H1 (cell line): ENCODE data around the gene FOXI1. TPM values are rescaled to one million over a fixed set of nuclear protein-coding genes. Genes with fewer than 3 reads are reported as not detected.

Experiments used
- CTCF ChIA-PET: fragments of 300-600 bp; sonication (Branson Sonifier 250); formaldehyde crosslinking; loops from one replicate; lab custom pipeline; 2021; ENCODE audit not compliant: partially characterized antibody; lab: Charles Lee
- POLR2A ChIA-PET: fragments of 300-600 bp; sonication (Branson Sonifier 250); formaldehyde crosslinking; loops from one replicate; lab custom pipeline; 2021; ENCODE audit warnings: inconsistent platforms; ENCODE audit not compliant: partially characterized antibody; lab: Charles Lee
- DNase-seq, 2 experiments: peaks; one replicate each; pipeline versions ENCODE4 v3.0.0 to v3.0.0-alpha.2; 2010 to 2022; ENCODE audit warnings: low spot score in 2 of 2, low read depth in 1 of 2, mixed read lengths in 1 of 2
- FAIRE-seq: peaks from 2 replicates; lab custom pipeline; 2011; peaks lifted over from hg19 to GRCh38; lab: Jason Lieb, UNC
- H2AFZ ChIP-seq: 2 replicates; pipeline ENCODE4 v1.8.1; 2012; ENCODE audit warnings: low read length, inconsistent platforms
- H2AK5ac ChIP-seq: 2 replicates; pipeline ENCODE4 v1.6.1; 2013; ENCODE audit warnings: low read depth, low read length
- H2BK120ac ChIP-seq: replicated peaks from 2 replicates; pipeline ENCODE3; 2013; ENCODE audit warnings: low read depth, low read length, inconsistent platforms
- H2BK12ac ChIP-seq: 2 replicates; pipeline ENCODE4 v1.6.1; 2013; ENCODE audit warnings: low read depth, low read length
- H2BK15ac ChIP-seq: 2 replicates; pipeline ENCODE4 v1.6.1; 2013; ENCODE audit warnings: low read length
- H2BK20ac ChIP-seq: 2 replicates; pipeline ENCODE4 v1.6.1; 2013; ENCODE audit warnings: low read length
- H2BK5ac ChIP-seq: 2 replicates; pipeline ENCODE4 v1.6.1; 2013; ENCODE audit warnings: low read depth, low read length
- H3K14ac ChIP-seq: 2 replicates; pipeline ENCODE4 v1.6.1; 2013; ENCODE audit warnings: inconsistent platforms; ENCODE audit not compliant: insufficient read length
- H3K18ac ChIP-seq: 2 replicates; pipeline ENCODE4 v1.6.1; 2013; ENCODE audit warnings: low read length; ENCODE audit errors: extremely low read depth
- H3K23ac ChIP-seq: 2 replicates; pipeline ENCODE4 v1.6.1; 2013; ENCODE audit warnings: inconsistent platforms; ENCODE audit not compliant: insufficient read length
- H3K23me2 ChIP-seq: 2 replicates; pipeline ENCODE4 v1.6.1; 2013; ENCODE audit warnings: low read depth, low read length
- H3K27ac ChIP-seq: 2 replicates; pipeline ENCODE4 v1.6.1; 2011; ENCODE audit warnings: low read depth, low read length, inconsistent platforms
- H3K27me3 ChIP-seq, 4 experiments: replicated peaks in 1 of 4; 1 replicate in 1 of 4; 2 replicates in 3 of 4; pipeline versions ENCODE4 v1.6.1 to v1.8.1; 2011 to 2013; ENCODE audit warnings: low read length in 3 of 4, mild to moderate bottlenecking in 3 of 4, inconsistent platforms in 2 of 4, mixed read lengths in 2 of 4, moderate library complexity in 1 of 4; ENCODE audit not compliant: control insufficient read depth in 3 of 4, insufficient read depth in 3 of 4; ENCODE audit errors: extremely low read depth in 1 of 4
- H3K36me3 ChIP-seq, 4 experiments: 2 replicates each; pipeline versions ENCODE4 v1.6.1 to v1.8.1; 2011 to 2013; ENCODE audit warnings: mild to moderate bottlenecking in 4 of 4, low read length in 3 of 4, moderate library complexity in 2 of 4, control low read depth in 1 of 4, inconsistent platforms in 1 of 4; ENCODE audit not compliant: insufficient read depth in 4 of 4, control insufficient read depth in 2 of 4
- H3K4ac ChIP-seq: replicated peaks from 2 replicates; pipeline ENCODE3; 2013; ENCODE audit warnings: low read length, low read depth, mixed read lengths, inconsistent platforms; ENCODE audit not compliant: insufficient read length
- H3K4me1 ChIP-seq, 4 experiments: replicated peaks in 1 of 4; 1 replicate in 1 of 4; 2 replicates in 3 of 4; pipeline versions ENCODE4 v1.6.1 to v1.8.1; 2011 to 2013; ENCODE audit warnings: low read length in 3 of 4, inconsistent platforms in 2 of 4, mixed read lengths in 1 of 4; ENCODE audit not compliant: insufficient read depth in 4 of 4, control insufficient read depth in 3 of 4
- H3K4me2 ChIP-seq, 2 experiments: 2 replicates each; pipeline versions ENCODE4 v1.6.1 to v1.8.1; 2011 to 2013; ENCODE audit warnings: low read depth in 2 of 2, low read length in 2 of 2, control low read depth in 1 of 2, inconsistent platforms in 1 of 2, mild to moderate bottlenecking in 1 of 2; ENCODE audit not compliant: insufficient read depth in 1 of 2
- H3K4me3 ChIP-seq, 4 experiments: fragments of 200-600, 300-600 bp in 1 of 4; sonication (generic), shearing (Covaris generic), sonication (Bioruptor Twin) in 1 of 4; 2 replicates each; pipeline versions ENCODE4 v1.5.1 to v1.8.1; 2011 to 2016; ENCODE audit warnings: low read length in 4 of 4, low read depth in 3 of 4, control low read depth in 2 of 4, inconsistent platforms in 2 of 4, mild to moderate bottlenecking in 2 of 4, mixed read lengths in 1 of 4, moderate library complexity in 1 of 4; ENCODE audit not compliant: insufficient read depth in 2 of 4; ENCODE audit errors: extremely low read depth in 1 of 4
- H3K56ac ChIP-seq: replicated peaks from 2 replicates; pipeline ENCODE3; 2013; ENCODE audit warnings: low read depth, mild to moderate bottlenecking, mixed read lengths, low read length, inconsistent platforms; ENCODE audit not compliant: insufficient read length
- H3K79me1 ChIP-seq: 2 replicates; pipeline ENCODE4 v1.6.1; 2013; ENCODE audit warnings: low read depth, low read length, control low read depth
- H3K79me2 ChIP-seq, 2 experiments: 2 replicates each; pipeline versions ENCODE4 v1.6.1 to v1.8.1; 2012 to 2013; ENCODE audit warnings: low read length in 2 of 2, mild to moderate bottlenecking in 2 of 2, inconsistent platforms in 1 of 2; ENCODE audit not compliant: insufficient read depth in 2 of 2, control insufficient read depth in 1 of 2
- H3K9ac ChIP-seq, 4 experiments: replicated peaks in 1 of 4; 1 replicate in 1 of 4; 2 replicates in 3 of 4; pipeline versions ENCODE4 v1.6.1 to v1.8.1; 2011 to 2013; ENCODE audit warnings: low read depth in 3 of 4, low read length in 3 of 4, control low read depth in 2 of 4, mild to moderate bottlenecking in 2 of 4, moderate library complexity in 2 of 4, inconsistent platforms in 1 of 4; ENCODE audit errors: extremely low read depth in 1 of 4
- H3K9me3 ChIP-seq, 2 experiments: 2 replicates each; pipeline versions ENCODE4 v1.6.1 to v1.8.1; 2012 to 2013; ENCODE audit warnings: mild to moderate bottlenecking in 2 of 2, moderate library complexity in 2 of 2, control low read depth in 1 of 2, inconsistent platforms in 1 of 2, low read depth in 1 of 2, low read length in 1 of 2, mixed read lengths in 1 of 2; ENCODE audit not compliant: insufficient read depth in 2 of 2
- H4K20me1 ChIP-seq, 2 experiments: replicated peaks in 1 of 2; 2 replicates each; pipeline versions ENCODE3 to v1.8.1; 2011 to 2013; ENCODE audit warnings: inconsistent platforms in 2 of 2, low read length in 2 of 2, mild to moderate bottlenecking in 1 of 2; ENCODE audit not compliant: insufficient read depth in 2 of 2, control insufficient read depth in 1 of 2
- H4K5ac ChIP-seq: 2 replicates; pipeline ENCODE4 v1.6.1; 2013; ENCODE audit warnings: low read length, low read depth, mixed read lengths, inconsistent platforms; ENCODE audit not compliant: insufficient read length
- H4K8ac ChIP-seq: 2 replicates; pipeline ENCODE4 v1.8.0; 2013; ENCODE audit warnings: mild to moderate bottlenecking, moderate library complexity, low read length, inconsistent platforms; ENCODE audit not compliant: insufficient read depth; ENCODE audit errors: extremely low read depth
- H4K91ac ChIP-seq: replicated peaks from 2 replicates; pipeline ENCODE3; 2013; ENCODE audit warnings: low read length, mixed read lengths, inconsistent platforms; ENCODE audit not compliant: insufficient read length
- BRCA1 ChIP-seq: IDR thresholded peaks from 2 replicates; pipeline ENCODE4 v1.6.1; 2012; ENCODE audit warnings: low read depth, low read length, improper control_type of control experiment
- CHD2 ChIP-seq: IDR thresholded peaks from 2 replicates; pipeline ENCODE4 v1.6.1; 2012; ENCODE audit warnings: low read length, improper control_type of control experiment
- EP300 ChIP-seq, 2 experiments: IDR thresholded peaks; 1 replicate in 1 of 2; 2 replicates in 1 of 2; pipeline ENCODE4 v1.6.1; 2011 to 2012; ENCODE audit warnings: low read depth in 2 of 2, low read length in 2 of 2, mild to moderate bottlenecking in 2 of 2, borderline replicate concordance in 1 of 2, inconsistent platforms in 1 of 2, moderate library complexity in 1 of 2
- EZH2 ChIP-seq: fragments of 200-600 bp; sonication (generic); IDR thresholded peaks from 2 replicates; pipeline ENCODE4 v1.7.1; 2012; ENCODE audit warnings: low read depth, mild to moderate bottlenecking, moderate library complexity, low read length, inconsistent platforms; ENCODE audit not compliant: severe bottlenecking
- GTF2F1 ChIP-seq: IDR thresholded peaks from 2 replicates; pipeline ENCODE4 v1.6.1; 2012; ENCODE audit warnings: low read depth, low read length, improper control_type of control experiment, borderline replicate concordance
- JUN ChIP-seq: IDR thresholded peaks from 2 replicates; pipeline ENCODE4 v1.6.1; 2011; ENCODE audit warnings: low read depth, mild to moderate bottlenecking, improper control_type of control experiment, low read length
- KDM4A ChIP-seq: IDR thresholded peaks from one replicate; pipeline ENCODE4 v1.7.1; 2012; ENCODE audit warnings: low read depth, mild to moderate bottlenecking, moderate library complexity, low read length, inconsistent platforms; ENCODE audit not compliant: severe bottlenecking
- POU5F1 ChIP-seq: IDR thresholded peaks from 2 replicates; pipeline ENCODE4 v1.6.1; 2011; ENCODE audit warnings: low read depth, mild to moderate bottlenecking, low read length, moderate library complexity
- RXRA ChIP-seq: IDR thresholded peaks from 2 replicates; pipeline ENCODE4 v1.6.1; 2011; ENCODE audit warnings: low read depth, mild to moderate bottlenecking, low read length, moderate library complexity; ENCODE audit not compliant: insufficient read depth
- SP4 ChIP-seq: IDR thresholded peaks from 2 replicates; pipeline ENCODE4 v1.6.1; 2012; ENCODE audit warnings: low read length, inconsistent platforms
- YY1 ChIP-seq: IDR thresholded peaks from 2 replicates; pipeline ENCODE4 v1.6.1; 2011; ENCODE audit warnings: low read depth, mild to moderate bottlenecking, low read length
- WGBS, 2 experiments: shearing (Covaris generic) in 1 of 2; methylation state at CpG; one replicate each; pipeline versions ENCODE4 v1.1.6 to v1.1.7; 2013 to 2015; ENCODE audit warnings: low lambda C conversion rate in 2 of 2, mixed read lengths in 2 of 2, inconsistent platforms in 1 of 2, low coverage in 1 of 2, missing lambda C conversion rate in 1 of 2; ENCODE audit not compliant: insufficient replicate concordance in 2 of 2, insufficient coverage in 1 of 2, insufficient read length in 1 of 2; ENCODE audit errors: extremely low coverage in 1 of 2, missing lambda C conversion rate in 1 of 2; 5-methylcytosine and 5-hydroxymethylcytosine counted together
- polyA plus RNA-seq, 7 experiments: library from polyadenylated mRNA; depleted of rRNA in 3 of 7; stranded (reverse) in 5 of 7; unstranded in 2 of 7; fragments of >200 nt in 5 of 7; fragments of 200-250 nt in 2 of 7; gene quantifications; 1 replicate in 5 of 7; 2 replicates in 1 of 7; 4 replicates in 1 of 7; pipeline versions ENCODE4 v1.2.1 to v1.2.3, GENCODE V29; 2011 to 2013; ENCODE audit warnings: missing spikeins in 2 of 7, mixed read lengths in 2 of 7
- total RNA-seq: library from RNA; stranded (reverse); fragmentation: NEBNext Ultra II Directional; extraction: Animal tissue kit (Norgen Biotek cat#: 25700); gene quantifications from 2 replicates; pipeline ENCODE4 v1.2.1, GENCODE V29; 2021
- TF ChIP-seq, protein P1 (sequence below): IDR thresholded peaks from 2 replicates; pipeline ENCODE4 v1.6.1; 2011; ENCODE audit warnings: low read length, improper control_type of control experiment

The FOXI1 gene
- total and polyA plus RNA-seq, 2 of the 8 experiments (the other 6 are each of a cell fraction or from before 2014, with no cell fraction given): not detected

DNA sequence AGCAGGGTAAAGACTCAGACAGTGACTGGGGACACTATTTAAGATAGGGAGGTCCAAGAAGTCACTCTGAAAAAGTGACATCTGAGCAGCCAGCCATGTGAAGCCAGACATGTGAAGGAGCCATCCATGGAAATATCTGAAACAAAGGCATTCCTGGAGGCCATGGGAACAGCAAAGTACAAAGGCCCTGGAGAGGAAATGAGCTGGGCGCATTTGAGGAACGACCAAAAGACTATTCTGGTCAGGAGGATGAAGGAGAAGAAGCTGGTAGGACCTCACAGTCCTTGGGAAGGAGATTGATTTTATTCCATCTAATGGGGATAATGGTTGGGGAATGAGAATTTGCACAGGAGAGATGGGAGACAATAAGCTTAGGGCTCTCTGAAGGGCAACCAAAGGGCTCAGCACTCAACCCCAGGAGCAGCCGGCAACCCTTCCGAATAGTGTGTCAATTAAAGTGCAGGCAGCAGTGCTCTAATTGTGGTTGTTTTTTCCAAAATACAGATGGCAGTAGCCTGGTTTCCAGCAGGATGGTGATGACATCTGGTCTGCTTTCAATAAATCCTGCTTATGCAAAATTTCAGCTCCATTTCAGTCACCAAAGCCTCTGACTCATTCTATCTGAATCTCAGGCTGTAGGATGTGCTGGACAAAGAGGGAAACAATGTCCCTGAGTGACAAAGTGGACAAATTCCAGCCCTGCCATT lies 26.7 kb downstream of the FOXI1 start:
- POLR2A ChIA-PET: no interaction called here
- Histone ChIP-seq H3K4me3 (no peak overlapping the region), H2BK12ac (no peak overlapping the region), H3K36me3 (no peaks in the 10 kb centered on the region), H3K79me1 (no peaks in the 10 kb centered on the region), H3K79me2 (no peaks in the 10 kb centered on the region), H2BK20ac (no peak overlapping the region), H3K4me2 (no peak overlapping the region), H2BK120ac (no peak overlapping the region), H3K14ac (no peak overlapping the region), H2BK15ac (no peak overlapping the region), H3K9me3 (no peaks in the 10 kb centered on the region), H2AK5ac (no peak overlapping the region), H3K23me2 (no peaks in the 10 kb centered on the region), H3K56ac (no peak overlapping the region), H3K27me3 (no peaks in the 10 kb centered on the region), H4K8ac (no peak overlapping the region), H3K4me1 (no peaks in the 10 kb centered on the region), H2BK5ac (no peak overlapping the region), H3K27ac (no peak overlapping the region), H2AFZ (no peak overlapping the region), H4K5ac (no peak overlapping the region), H3K4ac (no peak overlapping the region), H3K18ac (no peak overlapping the region), H3K23ac (no peak overlapping the region), H4K91ac (no peak overlapping the region), H3K9ac (no peak overlapping the region), H4K20me1 (no peaks in the 10 kb centered on the region)
- WGBS, 2 experiments: 75% methylated on average over 4 of the region's 4 CpGs; no CpG with 5 or more reads in 1 of the 2 experiments
- peak in 1 of 2 experiments; percentile 10 for DNase-seq
- no peak for FAIRE-seq
- CTCF ChIA-PET: interaction anchor here (0.8 to 1.0 kb wide), 4 partner anchors 18 to 88 kb away, joined by 3 to 4 read pairs (median 3); no protein-coding TSS in a partner anchor
- TF ChIP-seq POU5F1 (no peak), CHD2 (no peak), EZH2 (no peak), KDM4A (no peak), RXRA (no peak), JUN (no peak), EP300 (IDR thresholded peaks at IDR 0.05; ENCODE audit: borderline replicate concordance in 1 of 2, low read depth in 2 of 2, low read length in 2 of 2) (no peak), GTF2F1 (no peak), SP4 (no peak), YY1 (no peak), BRCA1 (no peak)
- TF ChIP-seq, protein P1, sequence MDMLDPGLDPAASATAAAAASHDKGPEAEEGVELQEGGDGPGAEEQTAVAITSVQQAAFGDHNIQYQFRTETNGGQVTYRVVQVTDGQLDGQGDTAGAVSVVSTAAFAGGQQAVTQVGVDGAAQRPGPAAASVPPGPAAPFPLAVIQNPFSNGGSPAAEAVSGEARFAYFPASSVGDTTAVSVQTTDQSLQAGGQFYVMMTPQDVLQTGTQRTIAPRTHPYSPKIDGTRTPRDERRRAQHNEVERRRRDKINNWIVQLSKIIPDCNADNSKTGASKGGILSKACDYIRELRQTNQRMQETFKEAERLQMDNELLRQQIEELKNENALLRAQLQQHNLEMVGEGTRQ: no peak
